Erythroblast (primary cell): Measurements from ENCODE around the gene C14orf180.

Source experiments
- DNase-seq, 2 experiments: peaks; one replicate each; lab custom pipeline; 2025; lab: John Stamatoyannopoulos, UW
- GATA1 ChIP-seq: IDR thresholded peaks from 2 replicates; pipeline ENCODE4 v1.6.1; 2011; ENCODE audit warnings: low read depth, mild to moderate bottlenecking, control low read depth, low read length, moderate library complexity
- POLR2A ChIP-seq: IDR thresholded peaks from 2 replicates; pipeline ENCODE4 v1.6.1; 2011; ENCODE audit warnings: mild to moderate bottlenecking, low read length

C14orf180 gene

GRCh38 chr14:104585966-104586697 is 6.6 kb downstream of the C14orf180 start:
- DNase-seq: no peak
- TF ChIP-seq POLR2A (no peak), GATA1 (no peak)

- TF ChIP-seq GATA1: no peak
- no peak for TF ChIP-seq POLR2A
- no peak for DNase-seq
Observed at GRCh38 chr14:104586832-104587620, 7.5 kb downstream of the C14orf180 start.

GRCh38 chr14:104587641-104588040 is 8.1 kb downstream of the C14orf180 start:
- DNase-seq: no peak
- TF ChIP-seq POLR2A: no peak
- TF ChIP-seq GATA1: no peak

- no peak for TF ChIP-seq POLR2A
- TF ChIP-seq GATA1: no peak
Observed at GRCh38 chr14:104588066-104588857, 8.7 kb downstream of the C14orf180 start.

GRCh38 chr14:104589338-104590195 is 10.0 kb downstream of the C14orf180 start:
- TF ChIP-seq POLR2A (no peak), GATA1 (no peak)

More at GRCh38 chr14:104588066-104588857, 8.7 kb downstream of the C14orf180 start:
- DNase-seq: no peak

GRCh38 chr14:104590240-104590965 is 10.8 kb downstream of the C14orf180 start:
- TF ChIP-seq GATA1 (no peak), POLR2A (no peak)

More at GRCh38 chr14:104589338-104590195, 10.0 kb downstream of the C14orf180 start:
- no peak for DNase-seq

GRCh38 chr14:104591031-104591430 is 11.5 kb downstream of the C14orf180 start:
- TF ChIP-seq POLR2A (no peak), GATA1 (no peak)
- DNase-seq: no peak

More at GRCh38 chr14:104590240-104590965, 10.8 kb downstream of the C14orf180 start:
- DNase-seq: no peak

- no peak for DNase-seq
- TF ChIP-seq POLR2A: no peak
- TF ChIP-seq GATA1: no peak
Observed at GRCh38 chr14:104591506-104592291, 12.1 kb downstream of the C14orf180 start.

GRCh38 chr14:104592292-104592672 is 12.7 kb downstream of the C14orf180 start:
- TF ChIP-seq POLR2A (no peak), GATA1 (no peak)
- DNase-seq: no peak

- no peak for DNase-seq
Observed at GRCh38 chr14:104592785-104593184, 13.2 kb downstream of the C14orf180 start.

GRCh38 chr14:104593241-104593701 is 13.7 kb downstream of the C14orf180 start:
- TF ChIP-seq POLR2A: no peak
- TF ChIP-seq GATA1: no peak

More at GRCh38 chr14:104592785-104593184, 13.2 kb downstream of the C14orf180 start:
- TF ChIP-seq POLR2A (no peak), GATA1 (no peak)

More at GRCh38 chr14:104593241-104593701, 13.7 kb downstream of the C14orf180 start:
- DNase-seq: no peak
